NCI-H524 (cell line): Measurements from ENCODE around the gene SNRNP40.
"Not testable (repeated sequence)": the region's sequence is repeated elsewhere in the genome, so short reads cannot be mapped to it uniquely, and the experiment has no call there.

Source experiments
- DNase-seq, 2 experiments: peaks; one replicate each; lab custom pipeline; 2025; lab: John Stamatoyannopoulos, UW

SNRNP40 gene

DNA sequence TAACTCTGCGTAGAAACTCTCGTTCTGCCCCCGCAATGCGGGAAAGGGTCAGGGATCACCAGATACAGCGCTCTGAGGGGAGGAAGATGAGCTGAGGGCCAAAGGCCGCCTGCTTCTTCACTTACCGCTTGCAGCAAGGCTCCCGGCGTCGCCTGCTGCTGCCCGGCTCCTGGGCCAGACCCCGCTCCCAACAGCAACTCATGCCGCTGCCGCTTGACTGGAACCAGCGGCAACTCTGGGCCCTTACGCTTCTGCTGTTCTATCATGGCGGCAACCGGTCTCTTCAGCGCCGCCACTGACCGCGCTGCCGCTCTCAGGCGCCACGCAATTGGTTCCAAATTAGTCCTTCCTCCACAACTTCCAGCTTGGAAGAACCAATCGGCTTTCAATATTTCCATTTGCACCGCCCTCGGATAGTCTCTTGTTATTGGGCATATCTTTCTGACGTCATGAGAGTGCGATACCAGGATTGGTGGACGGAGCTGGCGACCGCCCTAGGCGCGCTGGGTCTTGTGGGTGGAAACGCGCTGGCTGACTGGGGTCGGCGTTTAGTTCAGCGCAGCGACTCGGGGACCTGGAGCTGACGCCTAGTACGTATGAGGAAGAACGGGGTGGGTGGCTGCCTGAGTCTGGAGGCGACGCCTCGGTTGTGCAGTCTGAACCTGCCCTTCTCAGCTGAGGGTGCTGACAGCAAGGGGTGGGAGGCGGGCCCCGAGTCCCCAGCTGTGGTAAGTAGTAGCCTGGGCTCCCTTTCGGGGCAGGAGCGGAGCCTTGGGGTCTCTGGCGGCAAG lies at the start of gene SNRNP40, which contains the start of gene ZCCHC17:
TSS of gene SNRNP40 (minus strand) at position 303 of the 791 bp plus-strand sequence. CDS start at position 266, 37 bp downstream.
TSS of gene ZCCHC17 (plus strand) at position 547 of the 791 bp plus-strand sequence. CDS start 13,067 bp downstream, outside the sequence.
- DNase-seq = peak; percentile 97 to 99

- DNase-seq = no peak
These were observed 49.0 kb upstream of the SNRNP40 start for GRCh38 chr1:31345635-31346034.

DNA sequence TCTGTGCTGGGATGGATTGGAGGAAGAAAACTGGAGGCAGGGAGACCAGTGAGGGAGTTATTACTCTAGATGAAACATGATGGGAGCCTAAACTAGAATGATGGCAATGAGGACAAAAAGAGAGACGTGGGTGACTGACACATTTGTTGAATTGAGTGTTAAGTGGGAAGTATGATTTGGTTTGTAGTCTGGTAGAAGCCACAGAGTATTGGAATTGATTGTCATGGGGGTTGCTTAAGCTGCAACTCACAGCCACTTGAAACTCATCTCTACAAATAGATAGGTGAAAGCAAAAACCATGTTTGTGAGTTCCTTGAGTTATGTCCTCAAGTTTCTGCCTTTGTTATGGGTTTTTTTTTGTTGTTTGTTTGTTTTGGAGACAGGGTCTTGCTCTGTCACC lies 47.9 kb upstream of the SNRNP40 start:
- DNase-seq = no peak

DNA sequence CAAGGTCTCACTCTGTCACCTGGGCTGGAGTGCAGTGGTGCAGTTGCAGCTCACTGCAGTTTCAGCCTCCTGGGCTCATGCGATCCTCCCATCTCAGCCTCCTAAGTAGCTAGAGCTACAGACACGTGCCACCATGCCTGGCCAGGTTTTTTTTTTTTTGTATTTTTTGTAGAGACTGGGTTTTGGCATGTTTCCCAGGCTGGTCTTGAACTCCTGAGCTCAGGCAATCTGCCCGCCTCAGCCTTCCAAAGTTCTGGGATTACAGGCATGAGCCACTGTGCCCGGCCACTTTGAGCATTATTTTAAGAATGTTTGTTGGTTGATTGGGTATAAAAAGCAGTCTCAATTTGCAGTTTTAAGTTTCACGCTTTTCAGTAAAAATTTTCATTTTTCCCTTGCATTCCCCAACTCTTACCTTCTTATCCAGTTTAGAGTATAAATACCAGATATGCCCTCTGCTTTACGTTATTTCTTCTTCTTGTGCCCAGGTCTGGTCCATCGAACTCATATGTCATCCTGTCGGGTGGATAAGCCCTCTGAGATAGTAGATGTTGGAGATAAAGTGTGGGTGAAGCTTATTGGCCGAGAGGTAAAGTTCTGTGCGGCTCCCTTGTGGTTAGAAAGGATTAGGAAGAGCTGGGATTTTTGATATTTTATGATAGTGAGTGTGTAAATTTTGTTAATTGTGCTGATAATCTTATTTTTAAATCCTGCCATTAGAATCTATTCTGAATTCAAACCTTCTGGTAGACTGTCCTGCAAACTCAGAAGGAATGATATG lies 40.3 kb upstream of the SNRNP40 start:
- no peak for DNase-seq

- peak in 1 of 2 experiments; percentile 70 for DNase-seq
These were observed 38.4 kb upstream of the SNRNP40 start for GRCh38 chr1:31335007-31335406.

DNA sequence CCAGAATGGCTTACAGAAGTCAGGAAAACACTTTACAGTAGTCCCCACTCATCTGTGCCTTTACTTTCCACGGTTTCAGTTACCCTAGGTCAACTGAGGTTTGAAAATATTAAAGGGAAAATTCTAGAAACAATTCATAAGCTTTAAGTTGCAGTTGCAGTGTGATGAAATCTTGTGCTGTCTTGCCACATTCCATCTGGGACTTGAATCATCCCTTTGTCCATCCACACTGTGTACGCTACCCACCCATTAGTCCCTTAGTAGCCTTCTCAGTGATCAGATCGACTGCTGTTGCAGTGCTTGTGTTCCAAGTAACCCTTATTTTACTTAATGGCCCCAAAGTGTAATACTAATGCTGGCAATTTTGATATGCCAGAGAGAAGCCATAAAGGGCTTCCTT lies 30.8 kb upstream of the SNRNP40 start:
- DNase-seq = no peak

DNA sequence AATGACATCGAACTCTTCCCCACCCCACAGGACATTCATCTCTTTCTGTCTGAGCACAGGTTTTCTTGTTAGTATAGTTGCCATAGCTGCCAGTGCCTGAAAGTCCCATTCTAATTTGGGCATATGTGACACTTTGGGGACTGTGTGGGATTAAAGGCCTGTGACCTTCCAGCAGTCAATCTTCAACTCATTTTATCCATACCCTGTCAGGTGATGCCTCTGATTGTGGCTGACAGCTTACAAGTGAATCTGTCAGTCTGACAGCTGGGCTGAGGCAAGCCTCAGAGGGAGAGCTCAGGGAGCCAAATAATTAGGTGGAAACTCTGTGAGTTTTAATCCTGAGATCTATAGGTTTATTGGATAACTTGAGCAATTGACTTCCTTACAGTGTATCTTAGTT lies 29.9 kb upstream of the SNRNP40 start:
- peak in 1 of 2 experiments; percentile 11 for DNase-seq

DNA sequence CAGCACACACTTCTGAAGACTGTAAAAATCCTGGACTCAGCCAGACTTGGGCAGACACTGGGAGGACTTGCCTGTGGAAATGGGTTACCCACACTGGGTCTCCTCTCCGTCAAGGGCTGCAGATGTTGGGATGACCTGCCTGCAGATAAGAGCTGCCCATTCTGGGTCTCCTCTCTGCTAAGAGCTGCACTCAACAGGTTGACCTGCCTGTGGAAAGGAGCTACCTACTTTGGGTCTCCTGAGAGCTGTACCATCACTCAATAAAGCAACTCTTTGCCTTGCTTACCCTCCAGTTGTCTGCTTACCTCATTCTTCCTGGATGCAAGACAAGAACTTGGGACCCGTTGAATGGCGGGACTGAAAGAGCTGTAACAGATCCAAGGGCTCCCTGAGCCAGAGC lies 28.4 kb upstream of the SNRNP40 start:
- no peak for DNase-seq

- DNase-seq = no peak
These were observed 27.5 kb upstream of the SNRNP40 start for GRCh38 chr1:31324093-31324492.

- DNase-seq = no peak
These were observed 21.6 kb upstream of the SNRNP40 start for GRCh38 chr1:31318146-31318545.

DNA sequence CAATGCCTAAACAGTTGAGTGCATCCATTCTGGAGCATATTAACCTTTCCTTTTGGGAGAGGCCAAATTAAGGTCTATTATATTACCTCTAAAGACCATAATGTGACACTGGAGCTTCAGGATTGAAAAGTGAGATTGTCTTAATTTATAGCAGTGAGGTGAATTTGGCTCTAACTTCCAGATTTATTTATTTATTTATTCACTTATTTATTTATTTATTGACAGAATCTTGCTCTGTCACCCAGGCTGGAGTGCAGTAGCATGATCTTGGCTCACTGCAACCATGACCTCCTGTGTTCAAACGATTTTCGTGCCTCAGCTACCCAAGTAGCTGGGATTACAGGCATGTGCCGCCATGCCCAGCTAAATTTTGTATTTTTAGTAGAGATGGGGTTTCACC lies 19.3 kb upstream of the SNRNP40 start:
- no peak for DNase-seq

GRCh38 chr1:31310198-31310597 lies 13.6 kb upstream of the SNRNP40 start:
- peak; percentile 33 to 79 for DNase-seq

- DNase-seq = no peak
These were observed 11.4 kb upstream of the SNRNP40 start for GRCh38 chr1:31308036-31308435.

DNA sequence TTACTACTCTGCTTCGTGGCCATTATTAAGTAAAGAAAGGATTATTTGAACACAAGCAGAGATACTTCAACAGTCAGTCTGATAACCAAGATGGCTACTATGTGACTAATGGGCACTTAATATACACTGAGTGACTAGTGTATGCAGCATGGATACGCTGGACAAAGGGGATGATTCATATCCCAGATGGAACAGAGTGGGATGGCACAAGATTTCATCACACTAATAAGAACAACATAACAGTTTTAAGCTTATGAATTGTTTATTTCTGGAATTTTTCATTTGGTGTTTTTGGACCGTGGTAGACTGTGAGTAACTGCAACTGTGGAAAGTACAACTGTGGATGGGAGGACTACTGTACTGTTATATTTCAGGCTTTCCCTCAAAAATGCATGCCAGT lies 9.7 kb upstream of the SNRNP40 start:
- no peak for DNase-seq

- DNase-seq = peak in 1 of 2 experiments; percentile 23
These were observed 6.3 kb upstream of the SNRNP40 start for GRCh38 chr1:31302709-31303441.

GRCh38 chr1:31300193-31300592 lies 3.6 kb upstream of the SNRNP40 start:
- no peak for DNase-seq

DNA sequence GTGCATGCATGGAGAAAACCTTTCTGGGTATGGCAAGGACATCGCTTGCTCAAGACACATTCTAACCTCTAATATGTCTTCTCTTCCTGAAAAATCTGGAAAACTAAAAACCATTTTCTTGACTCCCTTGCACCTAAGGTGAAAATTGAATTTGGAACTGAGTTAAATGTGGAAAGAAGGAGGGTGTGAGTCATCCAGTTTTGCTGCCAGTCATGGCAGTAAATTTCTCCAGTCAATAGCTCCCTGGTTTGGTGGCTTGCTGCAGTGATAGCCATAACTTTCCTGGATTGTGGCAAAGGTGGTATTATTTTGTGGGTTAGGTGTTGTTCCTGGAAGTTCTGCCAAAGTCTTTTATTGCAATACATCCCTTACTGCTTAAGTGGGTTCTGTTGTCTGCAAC lies 2.8 kb upstream of the SNRNP40 start:
- no peak for DNase-seq

DNA sequence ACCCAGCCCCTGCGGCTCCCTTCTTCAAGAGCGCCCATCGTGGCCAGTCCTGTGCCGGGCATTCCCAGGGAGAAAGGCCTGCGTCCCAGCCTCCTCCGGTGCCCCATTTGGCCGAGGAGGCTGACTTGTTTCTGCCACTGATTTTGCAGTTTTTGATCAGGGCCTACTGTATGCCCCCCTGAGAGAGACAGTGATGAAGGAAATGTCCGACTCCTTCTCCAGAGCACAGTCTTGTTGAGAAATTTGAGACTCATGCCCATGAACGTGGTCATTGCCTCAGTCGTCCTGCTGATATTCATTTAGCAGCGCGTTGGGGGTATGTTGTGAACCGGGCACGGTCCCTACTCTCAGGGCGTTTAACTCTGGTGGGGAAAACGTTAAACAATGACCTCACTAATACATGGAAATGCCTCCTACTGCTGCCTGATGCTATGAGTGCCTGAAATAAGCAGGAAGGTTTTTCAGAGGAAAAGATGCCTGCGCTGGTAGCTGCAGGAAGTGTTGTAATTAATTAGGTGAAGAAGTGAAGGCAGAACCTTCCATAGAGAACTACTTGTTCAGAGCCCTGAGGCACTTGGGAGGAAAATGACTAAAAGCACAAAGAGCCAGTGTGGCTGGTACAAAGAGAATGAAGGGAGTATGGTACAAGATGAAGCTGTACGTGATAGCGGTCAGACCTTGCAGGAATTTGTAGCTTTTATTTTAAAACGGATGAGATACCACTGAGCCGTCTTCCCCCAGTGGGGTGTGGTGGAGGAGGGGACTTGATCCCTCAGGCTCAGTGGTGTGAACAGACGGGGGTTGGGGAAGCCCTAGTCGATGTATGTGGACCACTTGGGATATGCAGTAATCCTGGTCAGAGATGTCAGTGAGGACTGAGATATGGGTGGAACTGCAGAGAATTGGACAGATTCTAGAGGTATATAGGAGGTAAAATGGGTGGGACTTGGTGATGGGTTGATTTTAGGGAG lies 974 bp upstream of the SNRNP40 start:
- no peak for DNase-seq

GRCh38 chr1:31295874-31296485 lies 608 bp downstream of the SNRNP40 start:
- no peak for DNase-seq

DNA sequence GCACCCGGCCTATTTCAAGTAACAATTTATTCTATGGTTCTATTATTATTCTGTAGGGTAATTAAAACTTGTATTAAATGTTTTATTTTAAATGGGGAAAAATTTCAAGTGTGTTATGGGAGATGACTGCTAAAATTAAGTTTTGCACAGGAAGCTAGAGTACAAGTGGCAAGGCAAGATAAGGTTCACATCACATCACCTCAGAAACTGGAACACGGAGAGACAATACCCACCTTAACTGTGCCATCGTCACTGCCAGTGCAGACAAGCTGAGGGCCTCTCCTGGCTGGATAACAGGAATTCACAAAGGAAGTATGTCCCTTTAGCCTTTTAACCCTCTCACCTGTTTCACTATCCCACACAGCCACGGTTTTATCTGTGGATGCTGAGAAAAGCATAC lies 7.6 kb downstream of the SNRNP40 start:
- no peak for DNase-seq

DNA sequence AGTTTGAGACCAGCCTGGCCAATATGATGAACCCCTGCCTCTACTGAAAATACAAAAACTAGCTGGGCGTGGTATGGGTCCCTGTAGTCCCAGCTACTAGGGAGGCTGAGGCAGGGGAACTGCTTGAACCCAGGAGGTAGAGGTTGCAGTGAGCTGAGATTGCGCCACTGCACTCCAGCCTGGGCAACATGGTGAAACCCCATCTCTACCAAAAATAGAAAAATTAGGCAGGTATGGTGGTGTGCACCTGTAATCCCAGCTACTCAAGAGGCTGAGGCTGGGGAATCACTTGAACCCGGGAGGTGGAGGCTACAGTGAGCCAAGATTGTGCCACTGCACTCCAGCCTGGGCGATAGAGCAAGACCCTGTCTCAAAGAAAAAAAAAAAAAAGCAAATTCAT lies 8.8 kb downstream of the SNRNP40 start:
- DNase-seq = not testable (repeated sequence)
